HCEC 1CT (cell line): ENCODE results near the gene CWC15.
"Not testable (repeated sequence)": the region's sequence is repeated elsewhere in the genome, so short reads cannot be mapped to it uniquely, and the experiment has no call there.

ENCODE experiments used
- DNase-seq: peaks from one replicate; pipeline ENCODE4 v3.0.0-alpha.2; 2017

The CWC15 gene

DNA sequence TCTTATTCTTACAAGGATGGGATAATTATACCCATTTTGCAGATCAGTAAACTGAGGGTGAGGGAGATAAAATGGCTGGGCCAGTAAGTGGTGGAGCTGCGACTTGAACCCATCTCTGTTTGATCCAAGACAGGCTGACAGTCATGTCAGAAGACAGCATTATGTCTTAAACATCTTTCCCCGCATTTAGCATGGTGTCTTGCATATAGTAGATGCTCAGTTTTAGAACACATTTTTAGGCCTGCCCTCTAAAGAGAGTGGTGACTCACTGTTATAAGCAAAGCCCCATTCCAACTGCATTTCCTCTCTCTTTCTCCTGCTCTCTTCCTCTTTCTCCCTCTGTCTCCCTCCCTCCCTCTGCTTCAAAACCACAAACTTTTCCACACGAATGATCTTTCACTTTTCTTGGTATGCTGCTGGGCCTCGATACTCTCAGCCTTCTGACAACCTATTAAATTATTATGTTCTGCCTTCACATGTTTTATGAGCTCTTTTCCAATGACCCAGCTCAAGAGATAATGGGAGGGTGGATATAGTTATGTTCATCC lies 25.2 kb downstream of the CWC15 start:
- peak; percentile 50 for DNase-seq

DNA sequence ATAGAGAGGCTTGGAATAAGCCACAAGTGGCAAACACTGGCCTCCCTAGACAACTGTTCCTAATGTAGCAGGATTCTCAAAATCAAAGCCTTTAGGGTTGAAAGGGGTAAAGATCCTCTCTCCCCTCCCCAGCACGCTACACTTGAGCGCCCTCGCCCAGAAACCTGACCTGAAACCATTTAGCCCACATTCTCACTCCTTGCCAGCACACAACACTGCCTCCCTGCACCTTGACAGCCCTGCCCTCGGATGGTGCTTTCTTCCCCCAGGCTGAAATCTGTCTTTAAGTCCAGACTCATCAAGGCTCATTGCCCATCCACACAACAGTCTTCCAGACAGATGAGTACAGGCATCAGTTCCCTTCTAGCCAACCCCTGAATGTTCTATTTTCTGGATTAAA lies 26.5 kb downstream of the CWC15 start:
- no peak for DNase-seq

DNA sequence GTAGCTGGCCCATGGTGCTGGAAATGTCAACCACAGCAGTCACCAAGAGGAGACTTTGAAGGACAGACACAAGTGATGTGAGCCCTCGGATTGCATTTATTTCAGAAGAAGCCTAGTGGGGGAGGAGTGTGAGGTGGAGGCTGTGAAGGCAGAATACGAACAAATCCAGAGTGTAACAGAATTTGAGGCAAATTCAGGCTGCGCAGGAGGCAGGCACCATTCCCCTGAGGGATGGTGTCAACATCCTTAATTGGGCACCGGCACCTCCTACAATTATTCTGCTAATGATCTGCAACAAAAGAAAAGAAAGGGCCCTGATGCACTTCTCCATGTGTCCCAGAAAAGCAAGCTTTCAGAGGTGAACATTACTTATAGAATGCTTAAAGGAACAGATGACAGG lies 32.2 kb downstream of the CWC15 start:
- DNase-seq: no peak

DNA sequence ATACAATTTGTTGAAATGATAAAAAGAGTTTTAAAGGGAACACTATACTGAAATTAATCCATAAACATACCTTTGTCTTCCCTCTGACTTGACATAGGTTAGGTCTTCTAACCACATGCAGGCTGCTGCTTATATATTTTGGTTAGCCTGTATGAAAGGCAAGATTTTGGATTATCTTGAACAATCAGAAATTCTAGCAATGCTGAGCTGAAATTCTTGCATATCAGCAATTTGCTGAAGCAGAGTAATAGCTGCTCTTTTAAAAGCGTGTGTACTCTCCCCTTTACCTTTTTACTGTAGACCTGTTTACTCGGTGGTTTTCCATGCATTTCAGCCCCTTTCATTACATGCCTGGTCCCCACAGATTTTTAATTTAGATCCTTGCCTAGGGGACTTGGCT lies 34.0 kb downstream of the CWC15 start:
- no peak for DNase-seq

DNA sequence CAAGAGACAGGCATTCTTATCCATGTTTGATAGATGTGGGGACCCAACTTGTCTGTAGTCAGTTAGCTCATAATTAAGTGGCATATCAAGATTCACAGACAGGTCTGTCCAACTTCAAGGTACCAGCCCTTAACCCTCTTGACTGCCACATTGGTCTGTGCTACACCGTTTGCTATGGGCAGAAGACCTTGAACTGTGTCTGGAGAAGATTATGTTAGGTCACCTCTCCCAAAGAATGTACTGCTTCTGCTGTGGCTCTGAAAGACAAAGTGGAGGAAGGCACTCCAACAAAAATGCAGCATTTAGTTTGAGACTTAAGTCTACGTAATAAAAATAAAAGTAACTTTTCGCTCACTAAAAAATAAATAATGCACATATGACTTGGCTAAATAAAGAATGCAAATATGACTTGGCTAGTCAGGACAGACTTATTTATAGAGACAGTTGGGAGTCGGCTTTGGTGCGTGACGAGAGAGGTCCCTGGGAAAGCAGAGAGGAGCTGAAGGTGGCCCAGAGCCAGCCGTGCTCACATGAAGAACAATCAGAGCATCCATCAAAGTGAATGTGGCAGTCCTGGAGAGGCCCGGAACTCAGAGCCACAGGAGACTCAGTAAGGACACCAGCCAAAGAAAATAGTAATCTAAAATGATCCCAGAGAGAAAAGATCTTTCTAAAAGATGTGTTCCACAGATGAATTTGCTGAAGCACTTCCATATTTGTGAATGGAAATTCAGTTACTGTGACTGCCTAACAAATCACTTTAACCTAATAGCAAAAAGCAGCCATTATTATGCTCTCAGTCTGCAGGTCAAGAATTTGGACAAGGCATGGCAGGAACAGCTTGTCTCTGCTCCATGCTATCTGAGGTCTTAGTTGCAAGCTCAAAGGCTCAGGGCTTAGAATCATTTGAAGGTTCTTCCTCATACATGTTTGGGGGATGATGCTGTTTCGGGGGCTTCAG lies 35.0 kb downstream of the CWC15 start:
- DNase-seq: peak; percentile 60

DNA sequence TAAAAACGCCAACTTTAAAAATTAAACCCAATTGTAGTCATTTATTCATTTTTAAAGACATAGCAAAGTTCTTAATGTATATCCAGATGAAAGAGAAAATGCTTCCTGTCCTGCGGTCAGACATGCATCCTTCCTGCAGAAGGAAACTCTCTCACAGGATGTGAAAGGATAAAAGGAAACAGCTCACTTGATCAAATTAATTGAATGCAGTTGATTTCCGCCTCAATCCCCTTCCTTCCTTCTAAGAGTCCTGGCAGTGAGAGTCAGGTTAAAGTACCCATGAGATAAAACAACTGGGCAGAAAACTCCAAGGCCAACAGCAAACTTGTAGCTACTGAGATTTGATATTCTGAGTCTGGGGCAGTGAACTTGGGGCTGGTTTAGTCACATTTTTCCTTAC lies 38.5 kb downstream of the CWC15 start:
- DNase-seq: peak; percentile 28

DNA sequence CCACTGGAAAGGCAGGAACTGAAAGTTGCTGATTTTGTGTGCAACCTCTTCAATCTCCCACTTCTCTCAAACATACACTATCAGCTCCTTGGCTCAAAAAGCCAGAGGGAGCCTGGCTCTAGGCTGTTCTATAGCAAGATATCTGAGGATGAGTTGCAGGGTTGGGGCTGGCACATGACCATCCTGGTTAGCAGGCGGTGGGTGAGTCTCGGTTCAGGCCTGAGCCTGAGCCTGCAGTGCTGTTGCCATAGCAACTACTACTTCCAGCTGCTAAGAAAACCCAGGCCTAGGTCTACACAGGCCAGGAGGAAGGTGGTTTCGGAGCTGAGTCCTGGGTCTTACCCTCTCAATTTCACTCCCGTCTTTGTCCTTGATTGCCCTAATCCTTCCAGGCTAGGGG lies 39.0 kb downstream of the CWC15 start:
- peak; percentile 32 for DNase-seq

DNA sequence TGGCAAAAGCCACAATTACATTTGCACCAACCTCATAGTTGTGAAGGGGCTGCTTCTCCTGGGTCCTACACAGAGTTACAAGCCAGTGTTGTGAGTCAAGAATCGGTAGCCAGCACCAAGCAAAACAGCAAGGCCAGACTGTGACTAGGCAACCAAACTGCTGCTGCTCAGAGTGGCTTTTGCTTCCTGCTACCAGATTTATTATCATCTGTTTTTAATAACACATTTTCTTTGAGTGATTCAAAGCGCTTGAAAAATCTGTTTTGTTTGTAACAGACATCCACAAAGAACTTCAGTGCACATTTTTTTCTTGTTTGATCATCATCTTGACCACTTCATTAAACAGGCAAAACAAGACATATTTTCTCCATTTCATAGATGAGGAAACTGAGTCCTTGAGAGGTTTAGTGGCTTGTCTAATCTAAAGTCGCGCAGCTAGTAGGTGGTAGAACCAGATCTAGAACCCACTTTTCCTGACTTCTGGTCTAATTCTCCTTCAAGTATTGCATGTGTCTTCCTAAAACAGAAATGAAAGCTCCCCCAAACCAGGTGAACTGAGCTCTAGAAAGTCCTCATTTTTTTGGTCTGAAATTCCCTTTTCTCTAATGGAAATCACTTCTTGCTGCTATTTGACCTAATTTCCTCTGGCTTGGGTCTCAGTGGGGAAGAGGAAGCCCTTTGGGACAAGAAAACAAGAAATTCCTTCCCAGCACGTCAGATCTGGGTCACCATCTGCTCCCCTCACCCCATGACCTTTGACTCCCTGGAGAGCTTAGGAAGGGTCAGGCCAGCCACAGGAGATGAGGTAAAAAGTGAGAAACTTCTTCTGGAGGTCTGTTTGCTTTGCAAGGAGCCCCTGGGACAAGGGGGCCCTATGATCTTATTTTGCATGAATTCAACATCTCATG lies 39.9 kb downstream of the CWC15 start:
- peak; percentile 99 for DNase-seq

DNA sequence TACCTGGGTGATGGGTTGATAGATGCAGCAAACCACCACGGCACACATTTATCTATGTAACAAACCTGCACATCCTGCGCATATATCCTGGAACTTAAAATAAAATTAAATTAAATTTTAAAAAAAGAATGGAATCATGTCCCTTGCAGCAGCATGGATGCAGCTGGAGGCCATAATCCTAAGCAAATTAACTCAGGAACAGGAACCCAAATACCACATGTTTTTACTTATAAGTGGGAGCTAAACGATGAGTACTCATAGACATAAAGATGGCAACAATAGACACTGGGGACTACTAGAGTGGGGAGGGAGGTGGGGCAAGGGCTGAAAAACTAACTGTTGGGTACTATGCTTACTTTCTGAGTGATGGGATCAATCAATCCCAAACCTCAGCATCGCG lies 40.9 kb downstream of the CWC15 start:
- DNase-seq: no peak

DNA sequence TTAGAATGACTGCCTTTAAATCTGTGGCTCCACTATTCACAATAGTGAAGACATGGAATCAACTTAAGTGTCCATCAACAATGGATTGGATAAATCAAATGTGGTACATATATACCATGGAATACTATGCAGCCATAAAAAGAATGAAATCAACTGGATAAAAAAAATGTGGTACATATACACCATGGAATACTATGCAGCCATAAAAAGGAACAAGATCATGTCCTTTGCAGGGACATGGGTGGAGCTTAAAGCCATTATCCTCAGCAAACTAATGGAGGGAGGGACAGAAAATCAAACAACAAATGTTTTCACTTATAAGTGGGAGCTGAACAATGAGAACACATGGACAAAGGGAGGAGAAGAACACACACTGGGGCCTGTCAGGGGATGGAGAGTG lies 41.3 kb downstream of the CWC15 start:
- not testable (repeated sequence) for DNase-seq

DNA sequence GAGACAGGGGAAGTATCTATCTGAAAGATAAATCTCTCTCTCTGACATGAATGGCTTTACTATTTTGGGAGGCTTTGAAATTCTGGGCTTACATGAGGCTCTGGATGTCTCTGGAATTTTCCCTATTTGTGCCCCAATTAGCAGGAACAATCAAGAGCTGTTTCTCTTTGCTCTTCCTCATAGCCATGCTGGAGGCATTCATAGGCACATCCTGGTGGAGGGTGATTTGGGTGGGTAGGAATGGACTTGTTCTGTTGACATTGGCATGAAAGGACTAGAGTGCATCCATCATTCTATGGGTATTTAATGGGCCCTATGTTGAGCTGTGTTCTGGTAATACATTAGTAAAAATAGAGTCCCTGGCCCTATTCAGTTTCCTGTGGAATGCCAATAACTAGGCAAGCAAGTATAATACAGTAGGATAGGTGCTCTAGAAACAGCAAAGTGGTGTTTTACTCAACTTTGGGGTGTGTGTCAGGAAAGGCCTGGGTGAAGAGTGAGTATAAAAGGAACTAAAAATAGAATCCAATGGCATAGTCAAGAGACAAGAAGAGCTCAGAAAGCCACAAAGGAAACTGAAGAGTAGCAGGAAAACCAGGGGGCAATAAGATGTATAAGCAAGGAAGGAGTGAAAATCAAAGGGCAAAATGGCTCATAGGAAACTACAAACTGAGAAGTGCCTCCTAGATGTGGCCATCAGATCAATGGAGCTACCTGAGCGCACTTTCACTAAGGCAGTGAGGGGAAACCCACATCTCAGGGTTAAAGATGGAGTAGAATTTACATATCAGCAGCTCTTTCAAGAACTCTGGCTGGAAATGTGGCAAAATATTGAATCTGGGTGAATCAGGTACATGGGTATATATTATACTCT lies 45.0 kb downstream of the CWC15 start:
- DNase-seq: no peak

DNA sequence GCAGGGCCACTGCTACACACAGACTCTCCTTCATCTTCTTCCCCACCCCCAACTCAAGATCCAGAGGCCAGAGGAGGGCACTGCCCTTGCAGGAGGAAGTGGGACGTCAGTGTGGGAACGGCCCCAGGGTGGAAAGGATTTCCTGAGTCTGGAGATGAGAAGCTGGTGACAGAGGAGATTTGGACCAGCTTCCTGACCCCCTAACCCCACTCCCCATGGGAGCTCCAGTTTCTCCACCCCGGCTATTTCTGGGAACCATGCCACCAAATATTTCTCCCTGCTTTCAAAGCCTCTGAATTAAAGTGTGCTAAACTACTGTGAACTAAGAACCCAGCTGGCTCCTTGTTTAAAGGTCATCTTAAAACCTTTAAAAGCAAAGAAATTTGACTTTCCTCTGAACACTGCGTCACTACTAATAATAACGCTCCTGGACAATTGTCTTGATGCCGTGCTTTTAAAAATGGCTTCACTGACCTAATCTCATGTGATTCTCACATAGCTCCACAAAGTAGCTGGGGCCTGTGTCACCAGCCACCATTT lies 46.6 kb downstream of the CWC15 start:
- peak; percentile 95 for DNase-seq

DNA sequence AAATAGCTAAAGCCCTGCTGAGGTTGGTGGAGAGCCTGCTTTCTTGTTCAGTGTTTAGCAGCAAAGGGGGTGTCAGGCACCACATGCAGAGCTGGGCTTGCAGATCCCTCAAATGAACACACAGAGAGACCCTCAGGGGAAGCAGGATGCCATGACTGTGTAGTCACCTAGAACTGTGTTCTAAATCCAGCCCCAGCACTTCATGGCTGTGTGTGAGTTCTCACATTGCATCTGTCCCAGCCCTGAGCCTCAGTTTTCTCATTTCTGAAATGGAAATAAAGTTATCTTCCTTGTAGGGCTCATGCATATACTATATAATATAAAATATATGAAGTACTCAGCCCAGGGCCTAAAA lies 47.1 kb downstream of the CWC15 start:
- DNase-seq: peak; percentile 14

DNA sequence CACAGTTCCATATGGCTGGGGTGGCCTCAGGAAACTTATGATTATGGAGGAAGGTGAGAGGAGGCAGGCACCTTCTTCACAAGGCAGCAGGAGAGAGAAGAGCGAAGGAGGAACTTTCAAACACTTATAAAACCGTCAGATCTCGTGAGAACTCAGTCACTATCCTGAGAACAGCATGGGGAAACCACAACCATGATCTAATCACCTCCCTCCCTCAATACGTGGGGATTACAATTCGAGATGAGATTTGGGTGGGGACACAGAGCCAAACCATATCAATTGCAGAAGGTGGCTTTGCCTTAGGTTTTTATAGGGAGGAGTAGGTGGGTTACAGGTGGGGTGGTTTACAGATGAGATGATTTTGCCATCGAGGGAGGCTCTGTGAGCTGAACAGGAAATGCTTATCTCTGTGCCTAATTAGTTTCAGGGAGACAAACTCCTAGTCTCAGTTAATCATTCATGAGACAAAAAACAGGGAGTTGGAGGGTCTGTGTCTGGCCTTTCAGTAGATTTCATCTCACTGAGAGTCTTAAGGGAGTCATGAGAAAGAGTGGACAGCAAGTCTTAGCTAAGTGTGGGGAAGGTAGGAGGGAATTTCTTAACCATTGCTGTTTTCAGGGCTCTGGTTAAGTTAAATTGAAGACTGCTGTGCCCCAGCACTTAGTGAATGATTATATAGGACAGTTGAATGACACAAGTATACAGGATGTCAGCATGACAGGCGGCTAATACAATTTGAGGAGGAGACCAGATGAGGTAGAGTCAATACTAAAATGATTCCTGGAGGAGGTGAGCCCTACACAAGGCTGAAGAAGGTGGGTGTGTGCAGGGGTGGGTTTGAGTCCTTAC lies 47.7 kb downstream of the CWC15 start:
- no peak for DNase-seq

DNA sequence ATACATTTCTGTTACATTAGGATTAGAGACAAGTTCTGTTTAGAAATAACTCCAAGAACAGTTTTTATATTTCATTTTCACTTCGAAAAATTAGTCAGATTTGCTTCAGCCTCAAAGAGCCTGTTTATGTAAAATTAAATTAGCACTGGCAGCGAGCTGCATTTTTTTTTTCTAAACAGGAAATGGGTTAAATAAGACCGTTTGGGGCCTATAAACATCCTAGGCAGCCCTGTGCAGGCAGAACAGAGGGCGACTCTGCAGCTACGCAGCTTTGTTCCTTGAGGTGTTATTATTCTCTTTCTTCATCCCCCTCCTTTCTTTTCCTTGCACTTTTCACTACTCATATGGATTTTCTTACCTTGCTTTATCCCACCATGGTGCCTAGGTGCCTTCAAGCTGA lies 48.7 kb downstream of the CWC15 start:
- DNase-seq: no peak

DNA sequence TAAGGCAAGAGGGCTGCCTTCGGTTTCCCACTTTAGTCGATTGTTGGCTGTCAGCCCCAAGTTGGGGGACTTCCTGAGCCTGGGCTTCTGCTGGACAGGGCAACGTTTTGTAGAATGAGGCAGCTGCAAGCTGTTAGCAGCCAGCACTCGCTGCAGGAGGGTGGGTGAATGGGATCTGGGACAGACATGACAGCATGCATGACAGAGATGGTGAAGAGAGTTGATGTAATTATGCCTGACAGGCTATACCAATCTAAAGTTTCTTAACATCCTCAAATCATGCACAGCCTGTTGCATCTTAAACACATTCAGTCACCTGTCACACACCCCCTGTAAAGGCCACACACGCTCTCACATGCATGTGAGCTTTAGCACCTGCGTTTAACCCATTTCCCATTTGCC lies 49.2 kb downstream of the CWC15 start:
- no peak for DNase-seq

DNA sequence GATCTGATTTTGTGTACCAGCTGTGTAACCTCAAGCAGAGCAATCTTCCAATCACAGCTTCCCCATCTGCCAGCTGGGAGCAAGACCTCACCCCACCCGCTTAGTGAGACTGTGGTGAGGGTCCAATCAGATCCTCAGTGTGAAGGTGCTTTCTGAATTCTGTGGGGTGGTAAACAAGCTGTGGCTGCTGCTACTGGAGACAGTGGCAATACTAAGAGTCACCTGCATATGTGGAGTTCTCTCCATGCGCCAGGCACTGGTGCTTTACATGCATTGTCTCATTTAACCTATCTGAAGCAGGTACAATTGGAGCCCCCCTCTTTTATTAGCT lies 50.4 kb downstream of the CWC15 start:
- no peak for DNase-seq

DNA sequence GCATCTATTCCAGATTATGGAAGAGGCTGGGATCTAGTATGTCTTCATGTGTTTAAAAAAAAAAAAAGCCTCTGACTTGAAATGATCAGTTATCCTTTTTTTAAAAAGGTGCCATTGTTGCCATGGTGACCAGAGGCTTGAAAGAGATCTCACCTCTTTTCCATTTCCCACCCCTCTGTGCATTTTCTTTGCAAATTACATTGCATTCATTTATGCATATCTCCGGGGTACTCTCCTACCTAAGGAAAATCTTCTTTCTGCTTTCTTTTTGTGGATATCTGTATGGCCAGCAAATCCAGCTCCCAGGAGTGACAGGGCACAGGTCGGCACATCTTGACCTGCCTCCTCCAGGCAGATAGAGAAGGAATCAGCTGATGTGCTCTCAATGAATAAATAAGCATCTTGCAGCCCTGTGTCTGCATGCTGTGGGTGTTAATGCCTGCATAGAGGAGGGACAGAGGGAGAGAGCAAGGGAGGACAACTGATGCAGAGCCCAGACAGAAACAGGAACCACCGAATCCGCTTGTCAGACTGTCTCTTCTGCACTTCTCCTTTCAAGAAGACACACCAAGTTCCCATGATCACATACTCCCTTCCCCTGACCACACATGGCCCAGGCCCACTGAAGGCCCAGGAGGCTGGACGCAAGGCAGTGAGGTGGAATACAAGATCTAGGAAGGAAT lies 50.9 kb downstream of the CWC15 start:
- DNase-seq: no peak

DNA sequence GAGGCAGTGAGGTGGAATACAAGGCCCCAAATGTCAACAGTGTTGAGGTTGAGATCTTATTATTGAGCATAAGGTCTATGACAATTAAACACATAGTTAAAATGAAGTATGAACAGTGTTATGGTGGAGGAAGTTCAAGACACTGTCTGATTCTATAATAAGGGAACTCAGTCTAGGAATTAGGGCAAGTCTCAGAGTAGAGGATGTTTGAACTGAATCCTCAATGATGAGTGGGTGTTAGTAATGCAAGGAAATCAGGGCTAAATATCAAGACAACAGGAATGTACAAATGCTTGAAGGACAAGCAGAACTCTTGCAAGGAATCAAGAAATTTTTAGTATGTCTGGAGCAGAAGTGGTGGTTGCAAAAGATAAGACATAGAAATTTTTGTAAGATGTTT lies 53.0 kb downstream of the CWC15 start:
- no peak for DNase-seq

DNA sequence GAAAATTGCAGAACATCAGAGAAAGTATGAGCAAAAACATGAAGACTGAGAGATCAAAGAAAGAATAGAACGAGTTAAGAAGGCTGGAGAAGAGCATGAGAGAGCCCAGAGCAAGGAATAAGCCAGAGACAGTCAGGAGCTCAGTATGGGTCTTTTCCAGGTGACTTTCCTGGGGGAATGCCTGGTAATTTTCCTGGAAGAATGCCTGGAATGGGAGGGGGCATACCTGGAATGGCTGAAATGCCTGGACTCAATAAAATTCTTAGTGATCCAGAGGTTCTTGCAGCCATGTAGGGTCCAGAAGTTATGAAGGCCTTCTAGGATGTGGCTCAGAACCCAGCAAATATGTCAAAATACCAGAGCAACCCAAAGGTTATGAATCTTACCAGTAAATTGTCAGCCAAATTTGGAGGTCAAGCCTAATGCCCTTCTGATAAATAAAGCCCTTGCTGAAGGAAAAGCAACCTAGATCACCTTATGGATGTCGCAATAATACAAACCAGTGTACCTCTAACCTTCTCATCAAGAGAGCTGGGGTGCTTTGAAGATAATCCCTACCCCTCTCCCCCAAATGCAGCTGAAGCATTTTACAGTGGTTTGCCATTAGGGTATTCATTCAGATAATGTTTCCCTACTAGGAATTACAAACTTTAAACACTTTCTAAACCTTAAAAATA lies 59.5 kb downstream of the CWC15 start:
- not testable (repeated sequence) for DNase-seq
